OCI-LY7 (cell line): ENCODE results near the gene ZW10. TPM values are rescaled to one million over a fixed set of nuclear protein-coding genes. Genes with fewer than 3 reads are reported as not detected.
A peak's percentile ranks its signal among the peaks of the same experiment; 100 is the strongest.

Experiments used
- Bru-seq: library from RNA; stranded (reverse); fragments of 400-500 nt; gene quantifications from one replicate; lab custom pipeline; 2021; lab: Mats Ljungman, UMichigan
- BruChase-seq, 2 experiments: library from RNA; stranded (reverse); fragments of 400-500 nt; gene quantifications; one replicate each; lab custom pipeline; 2021; lab: Mats Ljungman, UMichigan
- BruUV-seq: library from RNA; stranded (reverse); fragments of 400-500 nt; replicated peaks from 2 replicates; lab custom pipeline; 2021; lab: Mats Ljungman, UMichigan
- CTCF ChIA-PET: fragments of 300-600 bp; sonication (Branson Sonifier 250); formaldehyde crosslinking; loops from one replicate; lab custom pipeline; 2022; ENCODE audit warnings: antibody characterized with exemption; ENCODE audit not compliant: unreplicated experiment; lab: Charles Lee
- POLR2A ChIA-PET: fragments of 300-600 bp; sonication (Branson Sonifier 250); formaldehyde crosslinking; loops from one replicate; lab custom pipeline; 2022; ENCODE audit warnings: antibody characterized with exemption; lab: Charles Lee
- DNase-seq: peaks from one replicate; pipeline ENCODE4 v3.0.0-alpha.2; 2015; ENCODE audit warnings: low spot score
- H2AFZ ChIP-seq: fragments of 200-600 bp; sonication (generic), shearing (Covaris generic); 2 replicates; pipeline ENCODE4 v1.6.1; 2014; ENCODE audit warnings: mild to moderate bottlenecking, antibody characterized with exemption, low read length, moderate library complexity
- H3K27ac ChIP-seq: fragments of 200-600 bp; sonication (generic); 2 replicates; pipeline ENCODE4 v1.5.1; 2014; ENCODE audit warnings: mixed run types, low read depth, mild to moderate bottlenecking, moderate library complexity, low read length, inconsistent platforms; ENCODE audit not compliant: poor library complexity, severe bottlenecking
- H3K36me3 ChIP-seq: fragments of 200-600 bp; sonication (generic); 2 replicates; pipeline ENCODE4 v1.6.1; 2014; ENCODE audit warnings: mild to moderate bottlenecking, antibody characterized with exemption, low read length, moderate library complexity, mixed read lengths; ENCODE audit not compliant: insufficient read depth
- H3K4me1 ChIP-seq: fragments of 200-600 bp; sonication (generic); 2 replicates; pipeline ENCODE4 v1.5.1; 2014; ENCODE audit warnings: mild to moderate bottlenecking, low read length; ENCODE audit not compliant: insufficient read depth, poor library complexity, severe bottlenecking
- H3K4me2 ChIP-seq: fragments of 200-600 bp; sonication (generic); 2 replicates; pipeline ENCODE4 v1.6.1; 2014; ENCODE audit warnings: mild to moderate bottlenecking, low read length
- H3K4me3 ChIP-seq: fragments of 200-600 bp; sonication (generic); 2 replicates; pipeline ENCODE4 v1.5.1; 2014; ENCODE audit warnings: mild to moderate bottlenecking, low read depth, low read length; ENCODE audit not compliant: poor library complexity, severe bottlenecking
- H3K79me2 ChIP-seq: fragments of 200-600 bp; sonication (generic); 2 replicates; pipeline ENCODE4 v1.6.1; 2016; ENCODE audit warnings: low read depth, mild to moderate bottlenecking, low read length, moderate library complexity, mixed read lengths; ENCODE audit not compliant: insufficient read depth
- H3K9me2 ChIP-seq: fragments of 200-600 bp; sonication (generic); 2 replicates; pipeline ENCODE4 v1.6.1; 2016; ENCODE audit warnings: mild to moderate bottlenecking, low read length, mixed read lengths; ENCODE audit not compliant: insufficient read depth
- H3K9me3 ChIP-seq: fragments of 200-600 bp; sonication (generic); 2 replicates; pipeline ENCODE4 v1.6.1; 2014; ENCODE audit warnings: mild to moderate bottlenecking, mixed run types, low read length, mixed read lengths
- H4K20me1 ChIP-seq: fragments of 200-600 bp; sonication (generic); 2 replicates; pipeline ENCODE4 v1.6.1; 2014; ENCODE audit warnings: mild to moderate bottlenecking, antibody characterized with exemption, low read length, moderate library complexity, mixed read lengths; ENCODE audit not compliant: insufficient read depth
- EZH2phosphoT487 ChIP-seq: fragments of 200-600 bp; sonication (generic); IDR thresholded peaks from 2 replicates; pipeline ENCODE4 v1.6.1; 2018; ENCODE audit warnings: low read depth, borderline replicate concordance, mild to moderate bottlenecking, mixed run types, antibody characterized with exemption, low read length, moderate library complexity, mixed read lengths
- intact Hi-C: fragments of 100-400 bp; cut with micrococcal nuclease; formaldehyde crosslinking; loops from one replicate; pipeline ENCODE4 v1.10.0; 2022; ENCODE audit not compliant: unreplicated experiment
- long read RNA-seq: library from polyadenylated mRNA; stranded (forward); transcript quantifications from one replicate; pipeline ENCODE4 v2.0.0, GENCODE V29; 2022
- total RNA-seq, 2 experiments: library from RNA; depleted of rRNA in 1 of 2; stranded (reverse); fragments of >200 nt in 1 of 2; shearing (Covaris generic) in 1 of 2; gene quantifications; 2 replicates each; pipeline ENCODE4 v1.2.3, GENCODE V29; 2014 to 2022
- TF ChIP-seq, protein P1 (sequence below): fragments of 200-600 bp; sonication (generic); conservative IDR thresholded peaks from 2 replicates; pipeline ENCODE4 v1.5.1; 2014; ENCODE audit warnings: mild to moderate bottlenecking, antibody characterized with exemption, low read length, moderate library complexity, mixed read lengths

The ZW10 gene, protein sequence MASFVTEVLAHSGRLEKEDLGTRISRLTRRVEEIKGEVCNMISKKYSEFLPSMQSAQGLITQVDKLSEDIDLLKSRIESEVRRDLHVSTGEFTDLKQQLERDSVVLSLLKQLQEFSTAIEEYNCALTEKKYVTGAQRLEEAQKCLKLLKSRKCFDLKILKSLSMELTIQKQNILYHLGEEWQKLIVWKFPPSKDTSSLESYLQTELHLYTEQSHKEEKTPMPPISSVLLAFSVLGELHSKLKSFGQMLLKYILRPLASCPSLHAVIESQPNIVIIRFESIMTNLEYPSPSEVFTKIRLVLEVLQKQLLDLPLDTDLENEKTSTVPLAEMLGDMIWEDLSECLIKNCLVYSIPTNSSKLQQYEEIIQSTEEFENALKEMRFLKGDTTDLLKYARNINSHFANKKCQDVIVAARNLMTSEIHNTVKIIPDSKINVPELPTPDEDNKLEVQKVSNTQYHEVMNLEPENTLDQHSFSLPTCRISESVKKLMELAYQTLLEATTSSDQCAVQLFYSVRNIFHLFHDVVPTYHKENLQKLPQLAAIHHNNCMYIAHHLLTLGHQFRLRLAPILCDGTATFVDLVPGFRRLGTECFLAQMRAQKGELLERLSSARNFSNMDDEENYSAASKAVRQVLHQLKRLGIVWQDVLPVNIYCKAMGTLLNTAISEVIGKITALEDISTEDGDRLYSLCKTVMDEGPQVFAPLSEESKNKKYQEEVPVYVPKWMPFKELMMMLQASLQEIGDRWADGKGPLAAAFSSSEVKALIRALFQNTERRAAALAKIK
- total RNA-seq (2014; rRNA removed; shearing (Covaris generic)) (15.9 and 18.9 TPM in 2 replicates), total RNA-seq (2022) (19.2 and 19.9 TPM in 2 replicates), Bru-seq, nascent RNA (percentile 77 among the genes with signal in this experiment), BruChase-seq, experiment 1, labeled RNA remaining after a 6-hour chase (percentile 66 among the genes with signal in this experiment), BruChase-seq, experiment 2, labeled RNA remaining after a 2-hour chase (percentile 70 among the genes with signal in this experiment)
- long read RNA-seq, transcript ZW10-201 (16 exons, 2,992 nt), result major isoform, 43 of 52 reads
- long read RNA-seq, partial matches to known transcripts, result 5 of 52 reads
- long read RNA-seq, other reads (novel, unspliced or antisense), result 4 of 52 reads

DNA sequence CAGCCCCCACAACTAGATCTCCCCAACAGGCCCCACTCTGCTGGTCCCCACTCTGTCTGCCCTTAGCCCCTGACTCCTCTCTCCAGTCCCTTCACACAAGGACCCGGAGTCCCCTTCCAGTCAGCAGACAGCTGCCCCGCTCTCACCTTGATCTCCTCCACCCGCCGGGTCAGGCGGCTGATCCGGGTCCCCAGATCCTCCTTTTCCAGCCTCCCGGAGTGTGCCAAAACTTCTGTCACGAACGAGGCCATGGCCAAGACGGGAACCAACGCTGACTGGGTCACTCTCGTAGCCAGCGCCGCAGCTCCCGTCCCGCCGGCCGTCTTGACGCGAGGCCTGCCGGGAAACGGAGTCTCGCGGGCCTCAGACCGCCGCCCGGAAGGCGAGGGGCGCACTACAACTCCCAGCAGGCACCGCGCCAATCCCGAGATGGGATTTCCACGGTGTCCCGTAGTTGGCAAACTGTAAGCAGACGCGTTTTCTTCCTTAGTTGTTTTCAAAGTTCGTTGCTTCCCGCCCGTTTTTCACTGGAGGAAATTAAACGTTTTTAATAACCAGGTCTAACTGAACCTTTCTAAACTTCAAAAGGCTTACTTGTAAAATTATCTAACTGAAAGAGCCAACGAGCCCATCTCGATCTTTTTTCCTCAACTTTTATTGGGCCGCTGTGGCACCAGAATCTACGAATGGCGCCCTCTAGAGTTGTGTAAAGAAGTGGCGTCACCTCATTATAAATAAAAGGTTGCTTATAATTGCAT, at the start of gene ZW10:
ZW10 (minus strand) TSS at position 277 of the 758 bp plus-strand sequence; CDS start at position 251, 26 bp downstream.
- peak; percentile 94 for DNase-seq
- intact Hi-C loops, result loop anchor here (2.0 kb wide), 1 partner anchor 101 kb away; the partner anchor contains the start of gene USP28
- Histone ChIP-seq H3K9me2 (no peaks in the 10 kb centered on the region), H3K79me2 (peaks cover 24% of the 10 kb centered on the region; the same call in 1 of the 2 replicates), H3K9me3 (no peaks in the 10 kb centered on the region), H3K4me1 (peaks cover 20% of the 10 kb centered on the region), H3K27ac (peak within 1 kb of the TSS; percentile 41), H3K4me2 (peak within 1 kb of the TSS; percentile 72), H2AFZ (peak within 1 kb of the TSS; percentile 96), H4K20me1 (no peaks in the 10 kb centered on the region), H3K4me3 (peak within 1 kb of the TSS; percentile 99), H3K36me3 (peaks cover 27% of the 10 kb centered on the region; the same call in 1 of the 2 replicates)
- POLR2A ChIA-PET, result interaction anchor here (1.2 kb wide), 1 partner anchor 154 kb away, joined by 3 read pairs; no protein-coding TSS in a partner anchor
- BruUV-seq, result no TSS peak
- CTCF ChIA-PET, result no interaction called here
- TF ChIP-seq, protein P1, sequence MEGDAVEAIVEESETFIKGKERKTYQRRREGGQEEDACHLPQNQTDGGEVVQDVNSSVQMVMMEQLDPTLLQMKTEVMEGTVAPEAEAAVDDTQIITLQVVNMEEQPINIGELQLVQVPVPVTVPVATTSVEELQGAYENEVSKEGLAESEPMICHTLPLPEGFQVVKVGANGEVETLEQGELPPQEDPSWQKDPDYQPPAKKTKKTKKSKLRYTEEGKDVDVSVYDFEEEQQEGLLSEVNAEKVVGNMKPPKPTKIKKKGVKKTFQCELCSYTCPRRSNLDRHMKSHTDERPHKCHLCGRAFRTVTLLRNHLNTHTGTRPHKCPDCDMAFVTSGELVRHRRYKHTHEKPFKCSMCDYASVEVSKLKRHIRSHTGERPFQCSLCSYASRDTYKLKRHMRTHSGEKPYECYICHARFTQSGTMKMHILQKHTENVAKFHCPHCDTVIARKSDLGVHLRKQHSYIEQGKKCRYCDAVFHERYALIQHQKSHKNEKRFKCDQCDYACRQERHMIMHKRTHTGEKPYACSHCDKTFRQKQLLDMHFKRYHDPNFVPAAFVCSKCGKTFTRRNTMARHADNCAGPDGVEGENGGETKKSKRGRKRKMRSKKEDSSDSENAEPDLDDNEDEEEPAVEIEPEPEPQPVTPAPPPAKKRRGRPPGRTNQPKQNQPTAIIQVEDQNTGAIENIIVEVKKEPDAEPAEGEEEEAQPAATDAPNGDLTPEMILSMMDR, result peak; percentile 98
- TF ChIP-seq EZH2phosphoT487, result no peak

DNA sequence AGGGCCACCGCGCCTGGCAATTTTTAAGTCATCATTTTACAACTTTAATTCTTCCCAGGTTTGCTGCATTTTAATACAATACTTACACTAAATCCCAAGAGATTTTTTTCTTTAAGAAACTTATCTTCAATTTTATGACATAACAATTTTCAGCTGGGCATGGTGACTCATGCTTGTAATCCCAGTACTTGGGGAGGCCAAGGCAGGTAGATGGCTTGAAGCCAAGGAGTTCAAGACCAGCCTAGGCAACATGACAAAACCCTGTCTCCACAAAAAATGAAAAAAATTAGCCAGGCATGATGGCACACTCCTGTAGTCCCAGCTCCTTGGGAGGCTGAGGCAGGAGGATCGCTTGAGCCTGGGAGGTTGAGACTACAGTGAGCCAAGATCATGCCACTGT, 44.9 kb upstream of the ZW10 start:
- BruUV-seq, result no TSS peak
- no peak for TF ChIP-seq EZH2phosphoT487
- TF ChIP-seq, protein P1, result no peak
- H3K4me2 ChIP-seq, result no peak overlapping the region
- no peaks in the 10 kb centered on the region for H3K9me3 ChIP-seq
- ChIA-PET POLR2A (no interaction called here), CTCF (no interaction called here)
- peaks cover 57% of the 10 kb centered on the region for H3K36me3 ChIP-seq
- H4K20me1 ChIP-seq, result no peaks in the 10 kb centered on the region
- no peaks in the 10 kb centered on the region for H3K79me2 ChIP-seq
- H2AFZ ChIP-seq, result no peak overlapping the region
- H3K9me2 ChIP-seq, result no peaks in the 10 kb centered on the region
- no peak overlapping the region for H3K4me3 ChIP-seq
- H3K4me1 ChIP-seq, result no peaks in the 10 kb centered on the region
- no peak for DNase-seq
- no peak overlapping the region for H3K27ac ChIP-seq
- intact Hi-C loops, result no loop called here
